ENCODE results near the gene CNTD1. TPM values are rescaled to one million over a fixed set of nuclear protein-coding genes. Genes with fewer than 3 reads are reported as not detected.
"Not testable (repeated sequence)": the region's sequence is repeated elsewhere in the genome, so short reads cannot be mapped to it uniquely, and the experiment has no call there.

Gene CNTD1
- total and polyA plus RNA-seq, 12 donors: 0.11 to 0.42 (median 0.29) TPM; not detected in 7

- DNase-seq: no peak
- no peak for TF ChIP-seq CTCF (IDR thresholded peaks at IDR 0.05)
- no peak for ATAC-seq
- H3K4me3 ChIP-seq: no peak overlapping the region
- intact Hi-C loops (cut with DNase I): loop anchor here in 3 of 10 donors (5.0 kb wide), 3 partner anchors 79 to 624 kb away; no protein-coding TSS in a partner anchor
- no peak overlapping the region for H3K27ac ChIP-seq
- peaks cover 0 to 30% (median 6%) of the 10 kb centered on the region in 9 donors for H3K4me1 ChIP-seq
- H3K27me3 ChIP-seq: no peaks in the 10 kb centered on the region
- H3K9me3 ChIP-seq: no peaks in the 10 kb centered on the region
- WGBS, 2 donors: 90 to 97% methylated on average over 3 of the region's 3 CpGs
- peaks cover 0 to 29% (median 9%) of the 10 kb centered on the region in 9 donors for H3K36me3 ChIP-seq
Observed at GRCh38 chr17:42848093-42848492, 49.4 kb downstream of the CNTD1 start.

- peaks cover 0 to 30% (median 6%) of the 10 kb centered on the region in 9 donors for H3K4me1 ChIP-seq
- intact Hi-C loops (cut with DNase I): loop anchor here in 3 of 10 donors (5.0 kb wide), 3 partner anchors 78 to 623 kb away; no protein-coding TSS in a partner anchor
- H3K9me3 ChIP-seq: no peaks in the 10 kb centered on the region
- TF ChIP-seq CTCF (IDR thresholded peaks at IDR 0.05): no peak
- H3K4me3 ChIP-seq: no peak overlapping the region
- ATAC-seq (no peak), DNase-seq (no peak)
- peaks cover 0 to 20% (median 8%) of the 10 kb centered on the region in 9 donors for H3K36me3 ChIP-seq
- no peaks in the 10 kb centered on the region for H3K27me3 ChIP-seq
- WGBS, 2 donors: 89 to 91% methylated on average over 9 of the region's 9 CpGs
- H3K27ac ChIP-seq: no peak overlapping the region
Observed at GRCh38 chr17:42849031-42849430, 50.4 kb downstream of the CNTD1 start.

GRCh38 chr17:42849451-42850181, 51.0 kb downstream of the CNTD1 start:
- TF ChIP-seq CTCF (IDR thresholded peaks at IDR 0.05): no peak
- Histone ChIP-seq H3K4me3 (no peak overlapping the region), H3K9me3 (no peaks in the 10 kb centered on the region), H3K36me3 (peaks cover 0 to 14% (median 6%) of the 10 kb centered on the region in 9 donors), H3K27ac (no peak overlapping the region), H3K27me3 (no peaks in the 10 kb centered on the region), H3K4me1 (peaks cover 0 to 34% (median 6%) of the 10 kb centered on the region in 9 donors)
- intact Hi-C loops (cut with DNase I): loop anchor here in 3 of 10 donors (5.0 kb wide), 3 partner anchors 78 to 623 kb away; no protein-coding TSS in a partner anchor
- DNase-seq (no peak), ATAC-seq (peak in 3 of 8 donors; percentile 2 to 35 (median 4))
- 50 to 58% methylated on average over 8 of the region's 8 CpGs for WGBS, 2 donors

- H3K36me3 ChIP-seq: peaks cover 0 to 1% (median 0%) of the 10 kb centered on the region in 9 donors
- peaks cover 0 to 38% (median 6%) of the 10 kb centered on the region in 9 donors for H3K4me1 ChIP-seq
- no peaks in the 10 kb centered on the region for H3K27me3 ChIP-seq
- H3K27ac ChIP-seq: peak within 1 kb of the TSS in 6 of 10 donors; percentile 19 to 77 (median 72)
- ATAC-seq (peak; percentile 27 to 78 (median 60)), DNase-seq (peak; percentile 45 to 48)
- peak within 1 kb of the TSS in 9 of 10 donors; percentile 21 to 51 (median 40) for H3K4me3 ChIP-seq
- no peak for TF ChIP-seq CTCF (IDR thresholded peaks at IDR 0.05)
- H3K9me3 ChIP-seq: no peaks in the 10 kb centered on the region
- intact Hi-C loops (cut with DNase I): no loop called here
- 35 to 45% methylated on average over 9 of the region's 9 CpGs for WGBS, 2 donors
Observed at GRCh38 chr17:42850954-42851353, 52.3 kb downstream of the CNTD1 start, which contains the start of gene AOC3. TSS of gene AOC3 (plus strand) at chr17:42851199. CDS start at chr17:42851344, 145 bp downstream.

GRCh38 chr17:42851371-42852240, 52.9 kb downstream of the CNTD1 start:
- Histone ChIP-seq H3K4me3 (peak overlapping the region in 9 of 10 donors; percentile 21 to 51 (median 40)), H3K27ac (peak overlapping the region in 6 of 10 donors; percentile 19 to 77 (median 72)), H3K4me1 (peaks cover 0 to 32% (median 6%) of the 10 kb centered on the region in 9 donors)
- H3K9me3 ChIP-seq; DNase-seq; H3K36me3 ChIP-seq; intact Hi-C loops (cut with DNase I); H3K27me3 ChIP-seq: not testable (repeated sequence)
- 76 to 85% methylated on average over 22 to 23 of the region's 28 CpGs for WGBS, 2 donors
- peak in 4 of 8 donors; percentile 15 to 25 (median 15) for ATAC-seq
